Mononuclear cell (primary cell): ENCODE data around the gene TXNDC11. TPM values are rescaled to one million over a fixed set of nuclear protein-coding genes. Genes with fewer than 3 reads are reported as not detected.

Source experiments
- H3K27me3 ChIP-seq: 2 replicates; pipeline ENCODE4 v1.6.0; 2011; ENCODE audit warnings: low read length, control low read depth; ENCODE audit not compliant: insufficient read depth
- H3K4me1 ChIP-seq: 2 replicates; pipeline ENCODE4 v1.5.1; 2011; ENCODE audit warnings: mild to moderate bottlenecking, low read length, control low read depth; ENCODE audit not compliant: insufficient read depth
- H3K4me3 ChIP-seq: 2 replicates; pipeline ENCODE4 v1.5.1; 2011; ENCODE audit warnings: mild to moderate bottlenecking, low read length, moderate library complexity
- H3K9me3 ChIP-seq: 2 replicates; pipeline ENCODE4 v1.5.1; 2011; ENCODE audit warnings: low read depth, mild to moderate bottlenecking, control low read depth, low read length
- total RNA-seq: library from RNA; depleted of rRNA; stranded (reverse); fragments of >200 nt; gene quantifications from one replicate; pipeline ENCODE4 v1.2.3, GENCODE V29; 2012

Gene TXNDC11
- total RNA-seq, 1 donor: 75.8 TPM

- no peak overlapping the region for H3K4me3 ChIP-seq
- peaks cover 80% of the 10 kb centered on the region for H3K4me1 ChIP-seq
- no peaks in the 10 kb centered on the region for H3K27me3 ChIP-seq
- no peaks in the 10 kb centered on the region for H3K9me3 ChIP-seq
These were observed 71.0 kb downstream of the TXNDC11 start for GRCh38 chr16:11671676-11672075.

- Histone ChIP-seq H3K4me3 (no peak overlapping the region), H3K4me1 (peaks cover 78% of the 10 kb centered on the region), H3K27me3 (no peaks in the 10 kb centered on the region), H3K9me3 (no peaks in the 10 kb centered on the region)
These were observed 71.4 kb downstream of the TXNDC11 start for GRCh38 chr16:11671271-11671670.

DNA sequence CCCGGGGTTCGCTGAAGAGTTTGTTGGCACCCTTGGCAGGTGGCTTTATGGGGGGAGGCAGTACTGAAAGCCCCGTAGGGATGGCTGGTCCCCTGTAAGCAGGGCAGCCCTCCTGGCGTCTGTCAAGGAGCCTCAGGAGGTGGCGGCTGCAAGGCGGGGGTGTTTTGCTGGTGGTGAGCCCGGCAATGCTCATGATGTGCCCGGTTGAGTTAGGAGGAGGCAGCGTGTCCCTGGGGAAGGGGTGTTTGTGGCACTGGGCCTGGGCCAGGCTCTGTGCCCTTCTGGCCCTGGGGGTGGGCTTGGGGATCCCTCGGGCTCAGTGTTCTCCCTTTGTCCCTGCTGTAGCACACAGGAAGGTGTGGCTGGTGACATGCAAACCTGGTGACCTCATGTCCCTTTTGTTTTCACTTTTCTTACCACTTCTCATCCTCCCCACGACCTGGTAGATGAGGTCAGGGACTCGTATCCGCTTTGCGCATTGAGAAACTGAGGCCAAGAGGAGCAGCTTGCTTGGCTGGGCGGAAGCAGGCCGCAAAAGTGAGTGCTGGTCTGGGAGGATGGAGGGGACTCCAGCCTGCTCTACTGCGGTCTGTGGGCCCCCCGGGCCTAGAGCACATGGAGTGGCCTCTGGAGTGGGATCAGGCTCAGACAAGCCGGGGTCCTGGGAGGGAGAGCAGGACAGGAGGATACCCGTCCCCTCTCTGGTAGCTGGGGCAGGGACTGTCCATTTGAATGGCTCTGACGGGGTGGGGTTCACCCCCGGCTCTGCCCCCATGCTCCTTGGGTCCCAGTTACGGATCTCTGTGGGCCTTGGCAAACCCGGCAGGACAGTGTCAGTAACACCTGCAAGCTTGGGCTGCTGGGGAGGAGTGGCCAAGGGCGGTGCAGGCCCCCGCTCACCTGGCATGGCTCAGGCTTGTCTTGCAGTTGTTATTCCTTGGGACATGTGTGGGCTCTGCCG lies 72.2 kb downstream of the TXNDC11 start:
- Histone ChIP-seq H3K27me3 (no peaks in the 10 kb centered on the region), H3K4me3 (peak overlapping the region; percentile 68), H3K9me3 (no peaks in the 10 kb centered on the region), H3K4me1 (peaks cover 81% of the 10 kb centered on the region)

GRCh38 chr16:11669380-11670146 lies 73.1 kb downstream of the TXNDC11 start:
- Histone ChIP-seq H3K4me3 (peak overlapping the region; percentile 68), H3K4me1 (peaks cover 82% of the 10 kb centered on the region), H3K9me3 (no peaks in the 10 kb centered on the region), H3K27me3 (no peaks in the 10 kb centered on the region)

- H3K27me3 ChIP-seq: no peaks in the 10 kb centered on the region
- H3K9me3 ChIP-seq: no peaks in the 10 kb centered on the region
- peaks cover 79% of the 10 kb centered on the region for H3K4me1 ChIP-seq
- H3K4me3 ChIP-seq: peak overlapping the region; percentile 68
These were observed 73.9 kb downstream of the TXNDC11 start for GRCh38 chr16:11668623-11669379.

GRCh38 chr16:11667824-11668622 lies 74.6 kb downstream of the TXNDC11 start, which contains the start of gene SNN:
TSS of gene SNN (plus strand) at chr16:11668455. CDS start at chr16:11676060, 7,605 bp downstream.
- Histone ChIP-seq H3K4me3 (peak within 1 kb of the TSS; percentile 68), H3K27me3 (no peaks in the 10 kb centered on the region), H3K4me1 (peaks cover 75% of the 10 kb centered on the region), H3K9me3 (no peaks in the 10 kb centered on the region)

DNA sequence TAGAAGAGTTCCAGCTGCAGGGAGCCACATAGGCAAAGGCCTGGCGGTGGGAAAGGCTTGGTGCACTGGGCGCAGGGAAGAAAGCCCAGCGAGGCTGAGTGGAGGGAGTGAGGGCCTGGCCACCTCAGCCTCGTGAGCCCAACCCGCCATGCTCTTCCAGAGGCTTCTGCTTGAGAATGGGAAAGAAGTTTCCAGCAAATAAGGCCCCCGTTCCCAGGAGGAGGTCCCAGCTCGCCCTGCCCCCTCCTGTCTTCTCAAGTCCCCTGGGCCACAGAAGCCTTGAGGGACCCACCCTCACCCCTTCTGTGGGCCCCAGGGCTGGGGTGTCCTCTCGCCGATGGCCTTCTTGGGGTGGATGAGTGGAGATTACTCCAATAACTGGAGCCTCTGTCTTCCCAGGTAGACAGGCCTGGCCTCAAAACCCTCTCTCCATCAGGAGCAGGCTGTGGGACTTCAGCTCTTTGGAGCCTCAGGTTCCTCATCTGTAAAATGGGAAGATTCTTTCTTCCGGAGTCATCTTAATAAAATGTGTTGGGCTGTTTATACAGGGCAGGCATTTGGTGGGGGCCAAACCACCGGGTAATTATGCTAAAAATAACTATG lies 75.3 kb downstream of the TXNDC11 start:
- H3K4me3 ChIP-seq: no peak overlapping the region
- no peaks in the 10 kb centered on the region for H3K27me3 ChIP-seq
- peaks cover 68% of the 10 kb centered on the region for H3K4me1 ChIP-seq
- H3K9me3 ChIP-seq: no peaks in the 10 kb centered on the region

DNA sequence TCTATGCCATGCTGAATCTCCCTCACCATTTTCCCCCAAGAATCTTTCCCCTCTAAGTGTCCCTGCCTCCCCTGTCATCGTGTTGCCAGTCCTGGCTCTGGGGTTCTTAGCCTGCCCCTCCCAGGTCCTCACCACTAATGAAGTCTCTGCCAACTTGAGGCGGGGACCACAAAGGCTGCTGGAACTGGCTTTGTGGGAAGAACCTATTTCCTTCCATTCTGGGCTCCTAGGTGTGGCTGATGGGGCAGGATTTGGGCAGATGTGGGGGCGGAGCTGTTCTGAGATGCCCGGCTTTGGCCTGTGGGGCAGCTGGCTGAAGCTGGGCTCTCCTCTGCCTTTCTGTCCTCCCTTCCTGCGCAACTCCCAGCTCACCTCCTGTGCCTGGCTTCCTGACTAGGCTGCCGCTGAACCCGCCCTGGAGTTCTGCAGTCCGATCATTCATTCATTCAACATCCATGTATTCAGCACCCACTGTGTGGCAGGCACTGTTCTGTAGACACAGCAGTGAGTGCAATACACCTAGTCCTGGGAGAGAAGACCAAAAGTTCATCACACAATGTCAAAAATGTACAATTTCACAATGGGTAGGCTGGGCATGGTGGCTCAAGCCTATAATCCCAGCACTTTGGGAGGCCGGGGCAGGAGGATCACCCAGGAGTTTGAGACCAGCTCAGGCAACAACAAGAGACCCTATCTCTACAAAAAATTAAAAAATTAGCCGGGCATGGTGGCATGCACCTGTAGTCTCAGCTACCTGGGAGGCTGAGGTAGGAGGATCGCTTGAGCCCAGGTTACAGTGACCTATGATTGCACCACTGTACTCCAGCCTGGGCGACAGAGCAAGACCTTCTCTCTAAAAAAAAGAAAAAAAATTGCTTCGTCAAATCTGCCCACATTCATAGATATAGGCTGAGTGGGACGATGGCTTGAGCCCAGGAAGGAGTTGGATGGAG lies 76.3 kb downstream of the TXNDC11 start:
- Histone ChIP-seq H3K27me3 (no peaks in the 10 kb centered on the region), H3K4me3 (no peak overlapping the region), H3K4me1 (peaks cover 59% of the 10 kb centered on the region), H3K9me3 (no peaks in the 10 kb centered on the region)

DNA sequence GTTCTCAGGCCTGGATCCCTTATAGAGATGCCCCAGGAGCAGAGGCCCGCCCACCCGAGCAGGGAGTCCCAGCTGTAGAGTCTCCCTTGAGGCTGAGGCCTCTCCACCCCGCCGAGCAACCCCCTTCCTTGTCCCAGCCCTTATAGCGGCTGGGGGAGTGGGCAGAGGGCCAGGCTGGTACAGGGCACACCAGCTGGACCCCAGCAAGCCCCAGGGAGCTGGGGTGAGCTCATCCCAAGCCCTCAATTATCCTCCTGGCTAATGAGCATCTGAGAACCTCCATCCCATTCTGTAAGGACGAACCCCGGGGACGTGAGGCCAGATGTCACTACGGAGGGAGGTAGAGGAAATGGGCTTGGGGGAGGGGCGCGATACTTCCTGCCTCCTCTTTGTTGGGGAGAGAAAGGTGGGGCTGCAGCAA lies 77.6 kb downstream of the TXNDC11 start:
- Histone ChIP-seq H3K4me3 (no peak overlapping the region), H3K4me1 (peaks cover 46% of the 10 kb centered on the region), H3K9me3 (no peaks in the 10 kb centered on the region), H3K27me3 (no peaks in the 10 kb centered on the region)

- no peaks in the 10 kb centered on the region for H3K27me3 ChIP-seq
- no peaks in the 10 kb centered on the region for H3K9me3 ChIP-seq
- no peak overlapping the region for H3K4me3 ChIP-seq
- peaks cover 30% of the 10 kb centered on the region for H3K4me1 ChIP-seq
These were observed 80.1 kb downstream of the TXNDC11 start for GRCh38 chr16:11662582-11662981.

DNA sequence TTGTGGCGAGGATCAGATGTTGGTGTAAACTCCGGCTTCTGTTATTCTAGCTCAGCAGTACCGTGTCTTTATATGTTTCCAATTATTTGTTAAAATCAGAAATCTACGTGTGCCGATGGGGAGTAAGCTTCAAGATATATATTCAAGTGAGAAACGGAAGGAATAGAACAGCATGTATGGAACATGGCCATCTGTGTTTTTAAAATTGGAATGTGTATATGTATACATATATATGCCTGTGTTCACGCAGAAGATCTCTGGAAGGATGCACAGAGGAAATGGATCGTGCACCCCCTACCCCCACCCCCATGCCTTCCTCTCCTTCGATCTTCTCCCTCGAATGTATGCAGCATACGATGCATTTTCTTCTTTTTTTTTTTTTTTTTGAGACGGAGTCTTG lies 82.1 kb downstream of the TXNDC11 start:
- Histone ChIP-seq H3K4me1 (peaks cover 19% of the 10 kb centered on the region), H3K4me3 (no peak overlapping the region), H3K9me3 (no peaks in the 10 kb centered on the region), H3K27me3 (no peaks in the 10 kb centered on the region)

DNA sequence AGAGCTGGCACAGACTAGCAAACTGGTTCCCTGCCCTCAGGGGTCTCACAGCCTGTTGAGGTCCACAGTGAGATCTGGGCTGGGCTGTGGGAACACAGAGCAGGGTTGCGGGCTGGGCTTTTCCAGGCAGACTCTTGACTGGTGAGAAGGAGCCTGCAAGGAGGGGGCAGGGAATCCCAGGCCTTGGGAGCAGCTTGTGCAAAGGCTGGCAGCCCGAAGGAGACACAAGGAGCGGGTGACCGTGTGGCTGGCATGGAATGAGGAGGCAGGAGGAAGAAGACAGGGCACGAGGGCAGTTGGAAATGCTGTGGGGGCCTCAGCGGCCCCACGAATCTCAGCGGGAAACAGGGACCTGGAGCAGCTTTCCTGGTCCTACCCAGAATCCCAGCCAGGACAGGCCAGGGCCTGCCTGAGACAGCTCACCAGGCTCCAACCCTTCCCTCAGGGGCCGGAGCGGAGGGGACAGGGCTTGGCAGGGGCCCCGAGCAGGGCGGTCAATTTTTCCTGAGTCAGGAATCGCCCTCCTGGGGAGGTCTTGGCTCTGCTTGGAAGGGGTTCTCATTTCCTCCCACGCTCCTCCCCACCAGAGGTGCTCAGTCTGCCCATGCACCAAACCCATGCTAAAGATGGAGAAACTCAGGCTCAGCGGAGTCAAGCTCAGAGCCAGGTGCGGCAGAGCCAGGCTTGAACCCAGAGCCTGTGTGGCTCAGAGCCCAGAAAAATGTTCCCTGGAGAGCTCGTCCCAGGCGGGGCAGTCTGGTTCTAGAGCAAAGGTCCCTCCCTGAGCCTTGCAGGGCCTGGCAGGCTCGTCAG lies 83.6 kb downstream of the TXNDC11 start:
- H3K4me3 ChIP-seq: no peak overlapping the region
- no peaks in the 10 kb centered on the region for H3K9me3 ChIP-seq
- no peaks in the 10 kb centered on the region for H3K27me3 ChIP-seq
- peaks cover 15% of the 10 kb centered on the region for H3K4me1 ChIP-seq
